ENCODE results near the gene TMEM89.

Gene TMEM89

DNA sequence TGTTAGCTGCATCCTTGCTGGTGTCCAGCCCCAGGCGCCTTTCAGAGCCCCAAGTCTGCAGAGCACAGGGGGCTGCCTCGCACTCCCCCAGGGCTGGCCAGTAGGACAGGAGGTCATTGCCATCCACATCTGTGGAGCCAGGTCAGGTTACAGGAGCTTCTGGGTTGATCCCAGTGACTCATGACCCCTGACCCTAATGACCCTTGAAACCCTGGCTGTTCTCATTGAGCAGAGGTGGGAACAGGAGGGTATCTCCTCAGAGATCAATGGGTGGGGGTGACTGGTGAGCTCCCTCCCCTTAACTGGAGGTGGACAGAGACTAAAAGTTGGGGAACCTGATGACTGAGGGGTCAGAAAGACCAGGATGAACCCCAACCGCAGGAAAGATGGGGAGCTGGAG lies 19.8 kb upstream of the TMEM89 start:
- no peak for DNase-seq (ENCODE audit: low spot score)

- no peak for DNase-seq (ENCODE audit: low spot score)
Observed at GRCh38 chr3:48639944-48640606, 18.5 kb upstream of the TMEM89 start.

- DNase-seq (ENCODE audit: low spot score), result no peak
Observed at GRCh38 chr3:48637305-48637704, 15.7 kb upstream of the TMEM89 start.

- no peak for DNase-seq (ENCODE audit: low spot score)
Observed at GRCh38 chr3:48636149-48636655, 14.6 kb upstream of the TMEM89 start.

DNA sequence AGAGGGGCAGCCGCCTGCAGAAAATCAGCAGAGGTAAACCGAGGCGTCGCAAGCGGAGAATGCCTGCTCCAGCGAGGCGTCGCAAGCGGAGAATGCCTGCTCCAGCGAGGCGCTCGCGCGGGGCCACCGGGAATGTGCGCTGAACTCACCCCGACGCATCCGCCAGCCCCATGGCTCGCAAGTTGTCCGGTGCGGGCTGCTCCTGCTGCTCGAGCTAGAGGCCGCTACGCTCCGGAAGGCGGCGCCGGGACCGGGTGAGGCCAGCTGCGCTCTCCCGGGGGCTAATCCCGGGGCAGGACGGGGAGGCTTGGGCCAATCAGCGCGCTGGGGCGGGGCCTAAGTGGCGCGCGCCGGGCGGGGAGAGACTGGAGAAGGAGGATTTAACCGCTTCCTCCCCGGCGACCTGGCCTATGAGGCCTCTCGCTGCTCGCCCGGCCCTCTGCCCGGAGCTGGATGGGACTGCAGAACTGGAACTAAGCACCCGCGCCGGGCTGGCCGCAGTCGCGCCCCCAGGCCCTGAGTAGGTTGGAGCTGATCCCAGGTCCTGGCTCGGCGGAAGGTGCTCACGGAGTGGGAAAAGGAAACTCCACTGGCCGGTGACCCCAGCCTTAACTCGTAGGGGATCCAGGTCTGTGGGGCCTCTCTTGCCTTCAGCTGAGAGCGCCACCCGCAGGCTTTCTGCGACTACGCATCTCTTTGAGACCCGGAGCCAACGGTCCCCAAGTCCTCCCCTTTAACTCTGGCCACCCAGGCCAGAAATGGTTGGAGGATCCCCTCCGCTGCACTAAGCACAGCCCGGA lies 13.9 kb upstream of the TMEM89 start, which contains the start of gene SLC26A6:
SLC26A6 (minus strand) TSS at position 240 of the 800 bp plus-strand sequence; CDS start at position 172, 68 bp downstream.
- peak; percentile 96 for DNase-seq (ENCODE audit: low spot score)

DNA sequence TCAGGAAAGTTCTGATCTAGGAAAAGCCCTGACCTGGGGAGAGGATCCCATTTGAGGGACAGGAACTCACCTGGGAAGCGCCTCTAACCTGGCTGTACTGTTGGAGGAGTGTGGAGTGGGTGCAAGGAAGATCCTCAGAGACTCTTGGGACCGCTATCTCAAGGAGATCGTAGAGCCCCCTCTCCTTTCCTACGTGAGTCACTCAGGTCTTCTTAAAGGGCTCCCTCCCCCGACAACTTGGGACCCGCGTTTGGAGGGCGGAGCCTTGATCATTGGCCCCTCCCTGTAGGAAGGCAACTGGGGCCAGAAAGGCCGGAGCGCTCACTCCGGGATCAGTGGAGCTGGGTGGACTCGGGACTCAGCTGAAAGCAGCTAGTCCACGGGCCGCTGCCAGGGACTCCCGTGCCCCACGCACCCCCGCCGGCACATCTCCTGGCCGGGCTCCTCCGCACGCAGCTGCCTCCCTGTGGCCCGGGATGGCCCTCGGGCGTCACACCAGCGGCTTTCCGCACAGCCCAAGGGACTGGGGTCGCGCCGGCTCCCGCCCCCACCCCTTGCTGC lies 13.2 kb upstream of the TMEM89 start:
- peak; percentile 54 for DNase-seq (ENCODE audit: low spot score)

DNA sequence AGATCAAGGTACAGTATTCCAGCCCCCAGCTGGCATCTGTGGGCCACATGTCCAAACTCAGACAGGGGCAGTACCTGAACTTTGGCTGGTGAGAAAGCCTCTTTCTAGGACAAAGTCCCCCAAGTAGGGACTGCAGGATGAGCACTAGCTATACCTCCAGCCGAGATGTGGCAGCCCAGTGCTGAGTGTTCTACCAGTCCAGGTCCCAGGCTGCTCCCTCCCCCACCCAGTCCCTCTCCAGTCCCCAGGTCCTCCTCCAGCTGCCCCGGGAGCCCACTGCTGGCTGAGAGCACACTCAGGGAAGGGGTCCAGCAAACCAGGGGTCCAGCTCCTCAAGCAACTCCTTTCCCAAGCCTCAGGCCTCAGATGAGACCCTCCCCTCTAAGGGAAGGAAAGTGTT lies 12.2 kb upstream of the TMEM89 start:
- DNase-seq (ENCODE audit: low spot score), result no peak

DNA sequence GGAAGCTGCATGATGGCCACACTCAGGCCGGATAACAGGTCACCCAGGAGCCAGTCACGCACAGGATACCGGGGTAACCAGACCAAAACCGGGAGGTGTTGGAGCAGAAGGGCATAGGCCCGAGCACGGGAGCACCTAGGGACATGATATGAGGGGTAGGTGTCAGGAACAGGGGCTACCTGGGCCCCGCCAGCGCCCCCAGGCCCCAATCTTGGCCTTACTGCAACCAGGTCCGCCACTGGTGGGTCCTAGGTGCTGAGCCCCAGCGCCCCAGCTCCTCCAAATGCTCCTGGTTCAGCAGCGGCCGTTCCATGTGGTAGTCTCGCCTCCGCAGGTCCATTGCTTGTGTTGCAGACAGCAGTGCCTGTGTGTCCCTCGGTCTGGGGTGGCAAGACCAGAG lies 11.7 kb upstream of the TMEM89 start:
- DNase-seq (ENCODE audit: low spot score), result no peak

GRCh38 chr3:48631516-48632448 lies 10.2 kb upstream of the TMEM89 start:
- no peak for DNase-seq (ENCODE audit: low spot score)

- DNase-seq (ENCODE audit: low spot score), result no peak
Observed at GRCh38 chr3:48630833-48631232, 9.3 kb upstream of the TMEM89 start.

GRCh38 chr3:48630407-48630806 lies 8.8 kb upstream of the TMEM89 start:
- DNase-seq (ENCODE audit: low spot score), result no peak

DNA sequence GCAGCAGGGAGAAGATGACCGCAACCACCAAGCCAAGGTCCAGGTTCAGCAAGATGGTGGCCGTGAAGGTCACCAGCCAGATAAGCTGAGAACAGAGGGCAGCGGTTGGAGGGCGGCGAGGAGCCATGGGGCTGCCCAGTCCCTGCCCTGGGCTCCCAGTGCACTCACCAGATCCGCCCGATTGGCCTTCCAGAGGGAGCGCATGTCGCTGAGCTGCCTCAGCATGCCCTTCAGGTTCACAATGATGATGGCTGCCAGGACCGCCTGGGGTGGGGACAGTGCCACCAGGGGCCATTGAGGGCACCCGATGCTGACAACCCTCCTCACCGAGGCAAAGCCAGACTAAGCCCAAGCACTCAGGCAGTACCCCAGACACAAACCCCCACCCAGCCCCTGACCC lies 8.3 kb upstream of the TMEM89 start:
- no peak for DNase-seq (ENCODE audit: low spot score)

GRCh38 chr3:48628277-48629017 lies 6.9 kb upstream of the TMEM89 start:
- no peak for DNase-seq (ENCODE audit: low spot score)

DNA sequence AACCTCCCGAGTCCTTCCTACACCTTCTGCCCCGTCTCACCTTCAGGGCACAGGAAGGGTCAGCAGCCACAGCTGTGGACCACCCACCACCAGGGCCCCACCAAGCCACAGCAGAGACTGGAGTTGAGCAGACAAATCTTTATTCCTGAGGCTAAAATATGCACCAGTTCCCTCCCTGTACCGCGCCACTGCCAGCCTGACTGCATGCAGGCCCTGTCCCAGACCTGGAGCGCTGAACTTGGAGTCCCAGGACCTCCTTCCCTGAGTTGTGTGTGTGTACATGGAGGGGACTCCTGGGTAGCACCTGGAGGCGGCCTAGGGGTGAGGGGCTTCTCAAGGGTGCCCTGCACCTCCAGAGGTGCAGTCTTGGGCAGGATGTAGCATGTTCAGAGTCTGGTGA lies 4.0 kb upstream of the TMEM89 start:
- no peak for DNase-seq (ENCODE audit: low spot score)

DNA sequence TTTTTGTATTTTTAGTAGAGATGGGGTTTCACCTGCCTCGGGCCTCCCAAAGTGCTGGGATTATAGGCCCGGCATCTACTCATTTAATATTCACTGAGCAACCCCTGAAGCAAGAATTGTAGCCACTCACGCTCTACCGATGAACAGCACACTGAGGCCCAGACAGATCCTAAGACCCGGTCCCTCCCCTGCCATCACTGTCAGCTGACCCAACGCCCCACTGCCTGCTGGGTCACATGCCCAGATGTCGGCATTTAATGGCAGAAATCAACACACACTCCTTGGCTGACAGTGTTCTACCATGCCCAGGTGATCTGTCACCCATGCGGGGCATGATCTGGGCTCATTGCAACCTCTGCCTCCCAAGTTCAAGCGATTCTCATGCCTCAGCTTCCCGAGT lies 3.2 kb upstream of the TMEM89 start:
- DNase-seq (ENCODE audit: low spot score), result no peak

DNA sequence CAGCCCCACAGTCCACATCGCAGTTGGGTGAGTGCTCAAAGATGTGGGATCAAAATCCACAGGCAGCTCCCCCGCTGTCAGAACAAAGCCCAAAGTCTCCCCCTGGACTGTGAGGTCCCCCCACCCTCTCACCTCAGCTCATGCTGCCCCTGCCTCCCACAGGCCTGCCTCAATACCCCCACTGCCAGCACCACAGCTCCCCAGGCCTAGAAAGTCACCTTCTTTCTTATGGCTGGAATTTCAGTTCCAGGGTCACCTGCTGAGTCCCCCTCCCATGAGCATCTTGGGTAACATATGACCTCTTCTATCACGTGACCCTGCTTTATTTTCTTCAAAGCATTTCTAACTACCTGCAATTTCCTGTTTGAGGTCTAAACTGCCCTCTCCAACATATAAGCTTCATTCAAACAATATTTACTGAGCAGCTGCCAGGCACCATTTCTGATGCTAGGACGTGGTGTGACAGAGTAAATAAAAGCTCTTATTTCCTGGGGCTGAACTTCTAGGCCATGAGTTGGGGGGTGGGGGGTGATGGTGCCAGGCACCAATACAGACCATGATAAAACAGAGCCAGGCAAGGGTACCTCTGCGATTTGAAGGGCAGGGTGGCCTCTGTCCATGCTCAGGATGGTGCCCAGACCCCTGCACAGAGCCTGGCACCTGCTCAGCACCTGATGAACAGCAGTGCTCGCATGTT lies 2.4 kb upstream of the TMEM89 start:
- DNase-seq (ENCODE audit: low spot score), result no peak

DNA sequence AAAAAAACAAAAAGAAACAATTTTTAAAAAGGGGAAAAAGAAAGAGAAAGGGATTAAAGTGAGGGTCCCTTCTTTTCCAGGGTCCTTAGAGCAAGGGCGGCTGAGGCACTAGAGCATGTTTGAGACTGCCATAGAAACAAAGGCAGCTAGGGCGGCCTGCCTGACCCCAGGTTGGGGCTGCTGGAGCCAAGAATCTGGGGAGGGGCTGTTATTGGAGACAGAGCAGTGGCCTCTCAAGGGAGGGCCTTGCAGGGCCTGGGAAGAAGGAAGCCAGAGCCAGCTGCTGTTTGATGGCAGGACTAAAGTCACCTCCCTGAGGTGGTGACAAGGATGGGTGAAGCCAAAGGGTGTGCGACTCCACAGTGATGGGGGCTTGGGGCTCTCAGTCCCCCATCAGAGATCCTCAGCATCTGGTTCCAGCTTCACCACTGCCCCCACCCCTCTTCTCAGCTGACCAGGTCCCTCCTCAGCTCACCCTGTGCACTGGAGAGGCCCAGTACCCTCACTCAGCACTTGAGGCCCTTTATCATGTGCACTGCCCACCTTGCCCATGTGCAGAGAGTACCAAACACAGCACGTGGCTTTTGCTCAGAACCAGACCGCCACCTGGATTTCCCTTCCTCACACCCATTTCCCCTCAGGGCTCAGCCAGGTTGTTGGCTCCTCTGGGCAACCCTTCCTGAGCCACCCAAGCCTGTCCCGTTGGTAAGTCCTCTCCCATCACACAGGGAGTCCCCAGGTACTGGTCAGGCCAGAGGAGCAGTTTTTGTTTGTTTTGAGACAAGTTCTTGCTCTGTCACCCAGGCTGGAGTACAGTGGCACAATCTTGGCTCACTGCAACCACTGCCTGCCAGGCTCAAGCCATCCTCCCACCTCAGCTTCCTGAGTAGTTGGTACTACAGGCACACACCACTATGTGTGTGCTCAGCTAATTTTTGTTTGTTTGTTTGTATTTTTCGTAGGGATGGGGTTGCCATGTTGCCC lies 1.7 kb downstream of the TMEM89 start:
- no peak for DNase-seq (ENCODE audit: low spot score)

- no peak for DNase-seq (ENCODE audit: low spot score)
Observed at GRCh38 chr3:48617559-48617958, 4.0 kb downstream of the TMEM89 start.

DNA sequence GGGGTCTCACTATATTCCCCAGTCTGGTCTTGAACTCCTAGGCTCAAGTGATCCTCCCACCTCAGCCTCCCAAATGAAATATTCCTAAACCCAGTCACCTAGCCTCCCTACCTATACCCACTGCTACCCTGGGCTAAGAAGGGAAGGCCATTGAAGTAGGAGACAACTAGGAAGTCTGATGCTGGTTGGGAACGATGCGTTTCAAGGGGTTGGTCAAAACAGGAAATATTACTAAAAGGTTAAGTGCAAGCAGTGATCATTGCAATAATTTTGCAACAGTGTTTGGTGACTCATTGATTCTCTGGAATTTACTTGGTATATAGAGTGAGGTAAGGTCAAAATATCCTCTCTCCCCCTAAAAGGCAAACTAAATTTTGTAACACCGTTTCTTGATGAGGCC lies 7.5 kb downstream of the TMEM89 start:
- DNase-seq (ENCODE audit: low spot score), result peak; percentile 84
